ENCODE results near the gene KCNK4.

GRCh38 chr11:64299847-64300648 lies 8.9 kb downstream of the KCNK4 start, which contains the start of gene CATSPERZ:
- TF ChIP-seq, protein P1, sequence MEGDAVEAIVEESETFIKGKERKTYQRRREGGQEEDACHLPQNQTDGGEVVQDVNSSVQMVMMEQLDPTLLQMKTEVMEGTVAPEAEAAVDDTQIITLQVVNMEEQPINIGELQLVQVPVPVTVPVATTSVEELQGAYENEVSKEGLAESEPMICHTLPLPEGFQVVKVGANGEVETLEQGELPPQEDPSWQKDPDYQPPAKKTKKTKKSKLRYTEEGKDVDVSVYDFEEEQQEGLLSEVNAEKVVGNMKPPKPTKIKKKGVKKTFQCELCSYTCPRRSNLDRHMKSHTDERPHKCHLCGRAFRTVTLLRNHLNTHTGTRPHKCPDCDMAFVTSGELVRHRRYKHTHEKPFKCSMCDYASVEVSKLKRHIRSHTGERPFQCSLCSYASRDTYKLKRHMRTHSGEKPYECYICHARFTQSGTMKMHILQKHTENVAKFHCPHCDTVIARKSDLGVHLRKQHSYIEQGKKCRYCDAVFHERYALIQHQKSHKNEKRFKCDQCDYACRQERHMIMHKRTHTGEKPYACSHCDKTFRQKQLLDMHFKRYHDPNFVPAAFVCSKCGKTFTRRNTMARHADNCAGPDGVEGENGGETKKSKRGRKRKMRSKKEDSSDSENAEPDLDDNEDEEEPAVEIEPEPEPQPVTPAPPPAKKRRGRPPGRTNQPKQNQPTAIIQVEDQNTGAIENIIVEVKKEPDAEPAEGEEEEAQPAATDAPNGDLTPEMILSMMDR (IDR thresholded peaks at IDR 0.05; ENCODE audit: low read depth, low read length, missing input control) = no peak
- TF ChIP-seq, protein P2, sequence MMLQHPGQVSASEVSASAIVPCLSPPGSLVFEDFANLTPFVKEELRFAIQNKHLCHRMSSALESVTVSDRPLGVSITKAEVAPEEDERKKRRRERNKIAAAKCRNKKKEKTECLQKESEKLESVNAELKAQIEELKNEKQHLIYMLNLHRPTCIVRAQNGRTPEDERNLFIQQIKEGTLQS (IDR thresholded peaks at IDR 0.05) = no peak
- TF ChIP-seq REST (IDR thresholded peaks at IDR 0.05) (no peak), RAD21 (IDR thresholded peaks at IDR 0.05) (no peak), TAF1 (conservative IDR thresholded peaks at IDR 0.05) (no peak), EGR1 (IDR thresholded peaks at IDR 0.05; ENCODE audit: low read depth in 2 of 2) (no peak), NR2F2 (IDR thresholded peaks at IDR 0.05) (no peak)
- TF ChIP-seq, protein P3, sequence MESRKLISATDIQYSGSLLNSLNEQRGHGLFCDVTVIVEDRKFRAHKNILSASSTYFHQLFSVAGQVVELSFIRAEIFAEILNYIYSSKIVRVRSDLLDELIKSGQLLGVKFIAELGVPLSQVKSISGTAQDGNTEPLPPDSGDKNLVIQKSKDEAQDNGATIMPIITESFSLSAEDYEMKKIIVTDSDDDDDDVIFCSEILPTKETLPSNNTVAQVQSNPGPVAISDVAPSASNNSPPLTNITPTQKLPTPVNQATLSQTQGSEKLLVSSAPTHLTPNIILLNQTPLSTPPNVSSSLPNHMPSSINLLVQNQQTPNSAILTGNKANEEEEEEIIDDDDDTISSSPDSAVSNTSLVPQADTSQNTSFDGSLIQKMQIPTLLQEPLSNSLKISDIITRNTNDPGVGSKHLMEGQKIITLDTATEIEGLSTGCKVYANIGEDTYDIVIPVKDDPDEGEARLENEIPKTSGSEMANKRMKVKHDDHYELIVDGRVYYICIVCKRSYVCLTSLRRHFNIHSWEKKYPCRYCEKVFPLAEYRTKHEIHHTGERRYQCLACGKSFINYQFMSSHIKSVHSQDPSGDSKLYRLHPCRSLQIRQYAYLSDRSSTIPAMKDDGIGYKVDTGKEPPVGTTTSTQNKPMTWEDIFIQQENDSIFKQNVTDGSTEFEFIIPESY (IDR thresholded peaks at IDR 0.05) = no peak

Data from liver (tissue), 3 donors.